Mammary epithelial cell (primary cell): Measurements from ENCODE around the gene ABHD15.

Experiments
- EZH2 ChIP-seq: IDR thresholded peaks from 2 replicates; pipeline ENCODE4 v1.6.1; 2012; ENCODE audit warnings: low read length, inconsistent platforms, borderline replicate concordance
- TF ChIP-seq, protein P1 (sequence below), 2 donors: IDR thresholded peaks in 1 of 2; conservative IDR thresholded peaks in 1 of 2; 2 replicates each; pipeline ENCODE4 v1.5.1; 2011 to 2012; ENCODE audit warnings: inconsistent platforms in 2 of 2, low read length in 2 of 2, mild to moderate bottlenecking in 2 of 2, control low read depth in 1 of 2, low read depth in 1 of 2; ENCODE audit not compliant: insufficient read depth in 1 of 2; ENCODE audit errors: extremely low read depth in 1 of 2

GRCh38 chr17:29544066-29544465 is 22.8 kb downstream of the ABHD15 start:
- TF ChIP-seq, protein P1, sequence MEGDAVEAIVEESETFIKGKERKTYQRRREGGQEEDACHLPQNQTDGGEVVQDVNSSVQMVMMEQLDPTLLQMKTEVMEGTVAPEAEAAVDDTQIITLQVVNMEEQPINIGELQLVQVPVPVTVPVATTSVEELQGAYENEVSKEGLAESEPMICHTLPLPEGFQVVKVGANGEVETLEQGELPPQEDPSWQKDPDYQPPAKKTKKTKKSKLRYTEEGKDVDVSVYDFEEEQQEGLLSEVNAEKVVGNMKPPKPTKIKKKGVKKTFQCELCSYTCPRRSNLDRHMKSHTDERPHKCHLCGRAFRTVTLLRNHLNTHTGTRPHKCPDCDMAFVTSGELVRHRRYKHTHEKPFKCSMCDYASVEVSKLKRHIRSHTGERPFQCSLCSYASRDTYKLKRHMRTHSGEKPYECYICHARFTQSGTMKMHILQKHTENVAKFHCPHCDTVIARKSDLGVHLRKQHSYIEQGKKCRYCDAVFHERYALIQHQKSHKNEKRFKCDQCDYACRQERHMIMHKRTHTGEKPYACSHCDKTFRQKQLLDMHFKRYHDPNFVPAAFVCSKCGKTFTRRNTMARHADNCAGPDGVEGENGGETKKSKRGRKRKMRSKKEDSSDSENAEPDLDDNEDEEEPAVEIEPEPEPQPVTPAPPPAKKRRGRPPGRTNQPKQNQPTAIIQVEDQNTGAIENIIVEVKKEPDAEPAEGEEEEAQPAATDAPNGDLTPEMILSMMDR (conservative IDR thresholded peaks at IDR 0.05 in 1 of 2, IDR thresholded peaks at IDR 0.05 in 1 of 2; ENCODE audit: extremely low read depth in 1 of 2, insufficient read depth in 1 of 2, low read depth in 1 of 2, low read length in 2 of 2), result no peak
- no peak for TF ChIP-seq EZH2
